ENCODE data around the gene AHI1.
"Not testable (repeated sequence)": the region's sequence is repeated elsewhere in the genome, so short reads cannot be mapped to it uniquely, and the experiment has no call there.

AHI1 gene

GRCh38 chr6:135250751-135251497, 246.6 kb downstream of the AHI1 start:
- Mint-ChIP-seq H3K36me3 (ENCODE audit: low read depth) (no peaks in the 10 kb centered on the region), H3K27me3 (peaks cover 5% of the 10 kb centered on the region), H3K4me3 (no peak overlapping the region), H3K4me1 (ENCODE audit: low read depth) (peaks cover 29% of the 10 kb centered on the region), H3K27ac (no peak overlapping the region), H3K9me3 (no peaks in the 10 kb centered on the region)
- intact Hi-C loops (cut with micrococcal nuclease), result no loop called here

- H3K4me1 Mint-ChIP-seq (ENCODE audit: low read depth), result peaks cover 22% of the 10 kb centered on the region
- H3K27me3 Mint-ChIP-seq, result peaks cover 1% of the 10 kb centered on the region
- H3K27ac Mint-ChIP-seq, result no peak overlapping the region
- H3K4me3 Mint-ChIP-seq, result no peak overlapping the region
- intact Hi-C loops (cut with micrococcal nuclease), result no loop called here
- H3K36me3 Mint-ChIP-seq (ENCODE audit: low read depth), result no peaks in the 10 kb centered on the region
- H3K9me3 Mint-ChIP-seq, result no peaks in the 10 kb centered on the region
Measured at GRCh38 chr6:135250234-135250633, 247.3 kb downstream of the AHI1 start.

- H3K4me3 Mint-ChIP-seq; H3K27me3 Mint-ChIP-seq; intact Hi-C loops (cut with micrococcal nuclease); H3K27ac Mint-ChIP-seq; H3K9me3 Mint-ChIP-seq; H3K36me3 Mint-ChIP-seq (ENCODE audit: low read depth): not testable (repeated sequence)
- peaks cover 18% of the 10 kb centered on the region for H3K4me1 Mint-ChIP-seq (ENCODE audit: low read depth)
Measured at GRCh38 chr6:135246412-135247012, 251.0 kb downstream of the AHI1 start.

GRCh38 chr6:135244805-135245204, 252.7 kb downstream of the AHI1 start:
- Mint-ChIP-seq H3K27ac (no peak overlapping the region), H3K27me3 (no peaks in the 10 kb centered on the region), H3K9me3 (no peaks in the 10 kb centered on the region)

GRCh38 chr6:135243871-135244796, 253.4 kb downstream of the AHI1 start:
- Mint-ChIP-seq H3K9me3 (no peaks in the 10 kb centered on the region), H3K36me3 (ENCODE audit: low read depth) (no peaks in the 10 kb centered on the region), H3K27me3 (no peaks in the 10 kb centered on the region), H3K4me1 (ENCODE audit: low read depth) (peaks cover 5% of the 10 kb centered on the region), H3K4me3 (no peak overlapping the region), H3K27ac (no peak overlapping the region)
- intact Hi-C loops (cut with micrococcal nuclease), result no loop called here

More at GRCh38 chr6:135244805-135245204, 252.7 kb downstream of the AHI1 start:
- H3K4me1 Mint-ChIP-seq (ENCODE audit: low read depth), result peaks cover 12% of the 10 kb centered on the region
- no peak overlapping the region for H3K4me3 Mint-ChIP-seq
- H3K36me3 Mint-ChIP-seq (ENCODE audit: low read depth), result no peaks in the 10 kb centered on the region
- intact Hi-C loops (cut with micrococcal nuclease), result no loop called here

- Mint-ChIP-seq H3K4me3 (no peak overlapping the region), H3K9me3 (no peaks in the 10 kb centered on the region), H3K27ac (no peak overlapping the region), H3K36me3 (ENCODE audit: low read depth) (no peaks in the 10 kb centered on the region), H3K4me1 (ENCODE audit: low read depth) (peaks cover 14% of the 10 kb centered on the region), H3K27me3 (peaks cover 3% of the 10 kb centered on the region)
- intact Hi-C loops (cut with micrococcal nuclease), result no loop called here
Measured at GRCh38 chr6:135240711-135241110, 256.8 kb downstream of the AHI1 start.

- H3K4me3 Mint-ChIP-seq, result no peak overlapping the region
- intact Hi-C loops (cut with micrococcal nuclease), result no loop called here
- no peak overlapping the region for H3K27ac Mint-ChIP-seq
- H3K36me3 Mint-ChIP-seq (ENCODE audit: low read depth), result no peaks in the 10 kb centered on the region
- peaks cover 3% of the 10 kb centered on the region for H3K27me3 Mint-ChIP-seq
- no peaks in the 10 kb centered on the region for H3K9me3 Mint-ChIP-seq
- peaks cover 29% of the 10 kb centered on the region for H3K4me1 Mint-ChIP-seq (ENCODE audit: low read depth)
Measured at GRCh38 chr6:135236732-135237131, 260.8 kb downstream of the AHI1 start.

- Mint-ChIP-seq H3K4me3 (no peak overlapping the region), H3K36me3 (ENCODE audit: low read depth) (no peaks in the 10 kb centered on the region), H3K9me3 (no peaks in the 10 kb centered on the region), H3K27me3 (peaks cover 3% of the 10 kb centered on the region), H3K27ac (no peak overlapping the region), H3K4me1 (ENCODE audit: low read depth) (peaks cover 31% of the 10 kb centered on the region)
- intact Hi-C loops (cut with micrococcal nuclease), result no loop called here
Measured at GRCh38 chr6:135236319-135236718, 261.2 kb downstream of the AHI1 start.

- Mint-ChIP-seq H3K27ac (no peak overlapping the region), H3K9me3 (no peaks in the 10 kb centered on the region), H3K4me1 (ENCODE audit: low read depth) (peaks cover 37% of the 10 kb centered on the region), H3K27me3 (peaks cover 3% of the 10 kb centered on the region), H3K4me3 (no peak overlapping the region), H3K36me3 (ENCODE audit: low read depth) (no peaks in the 10 kb centered on the region)
- intact Hi-C loops (cut with micrococcal nuclease), result no loop called here
Measured at GRCh38 chr6:135235716-135236115, 261.8 kb downstream of the AHI1 start.

- H3K4me3 Mint-ChIP-seq, result no peak overlapping the region
- peaks cover 3% of the 10 kb centered on the region for H3K27me3 Mint-ChIP-seq
- no peaks in the 10 kb centered on the region for H3K9me3 Mint-ChIP-seq
- intact Hi-C loops (cut with micrococcal nuclease), result no loop called here
- peaks cover 50% of the 10 kb centered on the region for H3K4me1 Mint-ChIP-seq (ENCODE audit: low read depth)
- no peak overlapping the region for H3K27ac Mint-ChIP-seq
- H3K36me3 Mint-ChIP-seq (ENCODE audit: low read depth), result no peaks in the 10 kb centered on the region
Measured at GRCh38 chr6:135234492-135234780, 263.1 kb downstream of the AHI1 start.

GRCh38 chr6:135233686-135234491, 263.7 kb downstream of the AHI1 start:
- intact Hi-C loops (cut with micrococcal nuclease), result no loop called here
- no peaks in the 10 kb centered on the region for H3K36me3 Mint-ChIP-seq (ENCODE audit: low read depth)
- no peak overlapping the region for H3K4me3 Mint-ChIP-seq
- H3K27ac Mint-ChIP-seq, result no peak overlapping the region
- peaks cover 53% of the 10 kb centered on the region for H3K4me1 Mint-ChIP-seq (ENCODE audit: low read depth)
- H3K27me3 Mint-ChIP-seq, result peaks cover 3% of the 10 kb centered on the region
- no peaks in the 10 kb centered on the region for H3K9me3 Mint-ChIP-seq

Measured in dendritic cell treated with granulocyte-macrophage colony-stimulating factor and Interleukin-4, amounts not matched to agents 40 ng/mL and 50 ng/mL, for 4 days (primary cell).